COLO668 (cell line): ENCODE measurements around the gene TMEM63B.
"Not testable (repeated sequence)": the region's sequence is repeated elsewhere in the genome, so short reads cannot be mapped to it uniquely, and the experiment has no call there.

Source experiments
- DNase-seq: peaks from one replicate; lab custom pipeline; 2025; ENCODE audit not compliant: unreplicated experiment; lab: John Stamatoyannopoulos, UW

Gene TMEM63B

DNA sequence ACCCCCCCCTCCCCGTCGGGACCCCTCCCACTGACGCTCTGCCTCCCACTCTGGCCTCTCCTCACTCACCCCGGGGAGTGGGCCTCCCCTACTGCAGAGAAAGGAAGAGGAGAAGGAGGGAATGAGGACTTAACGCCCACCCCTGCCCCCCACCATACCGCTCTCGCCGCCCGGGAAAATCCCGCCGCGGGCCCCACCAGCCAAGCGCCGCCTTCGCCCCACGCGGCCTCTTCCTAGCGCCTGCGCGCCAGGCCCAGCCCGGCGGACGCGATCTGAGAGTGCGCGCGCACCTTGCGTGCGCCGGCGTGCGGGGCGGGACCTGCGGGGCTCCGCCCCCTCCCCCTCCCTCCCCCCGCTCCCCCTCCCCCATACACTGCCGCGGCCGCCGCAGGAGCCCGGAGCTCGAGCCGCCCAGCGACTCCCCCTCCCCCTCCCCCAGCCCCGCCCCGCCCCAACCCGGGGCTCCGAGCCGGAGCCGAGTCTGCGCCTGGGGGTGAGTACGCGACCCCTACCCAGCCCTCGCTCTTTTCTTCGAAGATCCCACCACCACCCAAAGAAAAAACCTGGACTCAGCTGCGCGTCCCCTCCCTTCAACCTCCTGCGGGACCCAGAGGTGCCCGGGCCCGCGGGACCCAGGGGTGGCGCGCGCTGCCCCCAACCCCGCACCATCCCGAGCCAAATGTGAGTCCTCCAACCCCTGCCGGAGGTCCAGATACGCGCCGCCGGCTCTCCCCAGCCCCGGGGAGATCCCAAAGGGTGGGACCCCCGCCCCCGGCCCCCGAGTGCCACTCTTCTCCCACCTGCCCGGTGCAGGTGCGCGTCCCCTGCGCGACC, at the start of gene TMEM63B, which contains the start of gene MRPL14:
TSS of gene TMEM63B (plus strand) at position 369 of the 834 bp plus-strand sequence. CDS start 7,031 bp downstream, outside the sequence.
TSS of gene MRPL14 (minus strand) at position 267 of the 834 bp plus-strand sequence. CDS start 10,841 bp downstream, outside the sequence.
- peak; percentile 88 for DNase-seq

DNA sequence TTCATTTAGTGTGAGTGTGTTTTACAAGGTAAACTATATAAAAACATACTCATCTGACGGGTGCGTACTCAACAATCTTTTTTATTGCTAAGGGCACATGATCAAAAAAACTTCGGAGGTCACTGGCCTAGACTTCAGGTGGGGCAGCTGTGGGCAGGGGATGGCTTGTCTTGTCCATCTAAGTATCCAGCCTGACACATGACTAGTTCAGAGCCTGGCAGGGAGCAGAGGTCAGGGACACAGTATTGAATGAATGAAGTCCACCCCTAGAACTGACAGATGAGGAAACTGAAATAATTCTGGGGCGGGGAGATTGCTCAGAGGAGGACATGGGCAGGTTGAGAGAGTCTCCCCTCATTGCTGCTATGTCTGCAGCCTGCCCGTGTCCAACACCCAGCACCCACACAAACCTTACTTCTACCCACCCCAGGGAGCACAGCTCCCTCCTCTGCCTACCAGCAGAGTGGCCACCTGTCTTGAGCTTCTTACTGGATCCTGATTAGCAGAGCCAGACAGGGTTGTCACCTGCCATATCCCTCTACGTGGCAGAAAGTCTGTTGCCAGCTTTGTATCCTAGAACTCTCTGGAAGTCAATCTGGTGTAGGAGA, 49.0 kb upstream of the TMEM63B start:
- DNase-seq = no peak

DNA sequence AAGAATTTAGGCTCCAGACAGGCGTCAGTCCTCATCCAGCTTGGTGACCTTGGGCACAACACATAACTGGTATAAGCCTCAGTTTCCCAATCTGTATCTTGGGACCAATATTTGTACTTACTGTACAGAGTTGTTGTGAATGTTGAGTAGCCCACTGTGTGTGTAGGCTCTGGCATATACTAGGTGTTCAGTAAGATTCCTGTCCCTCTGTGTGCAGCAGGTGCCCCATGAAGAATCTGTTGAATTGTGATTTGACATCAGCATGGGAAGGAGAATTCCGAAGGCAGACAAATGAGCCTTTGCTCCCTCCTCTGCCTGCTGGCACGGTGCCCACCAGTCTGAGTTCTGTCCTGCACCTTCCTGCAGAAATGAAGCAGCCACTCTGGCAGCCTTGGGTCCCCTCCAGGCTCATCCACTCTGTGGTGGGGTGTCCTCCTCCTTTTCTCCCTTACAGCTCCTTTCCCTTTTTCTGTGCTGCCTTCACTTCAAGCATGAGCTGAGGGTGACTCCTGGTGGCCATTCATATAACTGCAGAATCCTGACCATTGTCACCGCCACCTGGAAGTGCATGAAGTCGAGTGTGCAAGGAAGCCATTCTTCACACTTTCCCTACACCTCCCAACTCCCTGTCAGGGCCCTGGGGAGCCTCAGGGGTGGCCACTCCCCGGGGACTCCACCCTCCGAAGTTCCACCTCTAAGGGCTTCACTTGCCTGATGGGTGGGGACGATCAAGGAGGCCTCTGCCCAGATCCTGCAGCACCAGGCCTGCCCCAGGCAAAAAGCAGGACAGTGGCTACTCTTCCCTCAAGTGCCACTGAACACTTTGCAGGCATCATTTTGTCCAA, 48.3 kb upstream of the TMEM63B start:
- DNase-seq = no peak

DNA sequence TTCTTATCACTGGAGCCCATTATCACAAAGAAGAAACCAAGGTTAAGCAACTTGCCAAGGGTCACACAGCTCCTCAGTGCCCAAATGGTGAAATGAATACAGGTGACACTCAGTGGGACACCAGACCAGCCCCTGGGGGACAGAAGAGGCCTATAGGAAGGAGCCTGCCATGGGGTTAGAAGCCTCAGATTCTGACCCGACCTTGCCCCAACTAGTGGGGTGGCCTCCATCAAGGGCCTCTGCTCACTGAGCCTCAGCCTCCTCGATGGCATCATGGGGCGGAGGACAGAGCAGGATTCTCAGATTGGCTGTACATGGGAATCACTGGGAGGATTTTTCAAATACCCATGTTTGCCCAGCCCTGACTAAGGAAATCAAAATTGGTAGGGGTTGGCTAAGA, 47.7 kb upstream of the TMEM63B start:
- no peak for DNase-seq

DNA sequence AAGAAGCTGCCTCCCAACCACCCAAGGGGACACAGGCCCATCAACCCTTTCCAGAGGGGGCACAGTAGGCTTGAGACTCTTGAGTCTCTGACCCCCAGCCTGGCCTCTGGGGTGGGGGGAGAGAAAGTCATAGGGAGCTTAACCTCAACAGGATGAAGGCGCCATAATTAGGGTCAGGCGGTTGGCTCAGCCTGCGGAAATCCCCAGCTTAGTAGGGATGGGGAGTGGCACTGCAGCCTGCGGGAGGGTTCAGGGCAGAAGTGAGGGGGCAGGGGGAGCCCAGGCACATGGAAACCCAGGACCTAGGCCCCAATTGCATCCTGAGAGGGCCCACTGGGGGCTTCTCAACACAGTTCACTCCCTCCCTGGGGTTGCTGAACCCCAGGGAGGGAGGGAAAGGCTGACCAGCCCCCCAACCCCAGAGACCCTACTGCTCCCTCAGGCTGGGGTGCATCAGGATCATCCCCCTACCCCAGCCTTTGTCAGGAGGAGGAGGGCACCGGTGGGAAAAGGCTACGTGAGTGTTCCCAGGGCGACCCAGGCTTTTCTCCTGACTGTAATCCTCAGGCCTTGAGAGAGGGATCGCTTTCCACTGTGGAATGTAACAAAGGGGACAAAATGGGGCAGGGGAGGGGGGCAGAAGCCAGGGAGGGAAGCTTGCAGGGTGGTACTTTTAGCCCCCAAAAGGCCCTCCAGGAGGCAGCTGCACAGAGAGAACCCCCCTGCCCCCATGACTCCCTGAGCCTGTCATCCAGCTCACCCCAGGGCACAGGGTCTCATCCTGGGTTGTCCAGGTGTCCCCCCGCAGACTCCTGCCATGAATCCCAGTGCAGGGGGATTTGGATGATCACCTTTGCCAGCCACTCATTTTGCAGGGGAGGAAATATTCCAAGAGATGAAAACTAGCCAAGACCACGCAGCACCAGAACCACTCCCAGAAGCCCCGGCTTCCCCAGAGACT, 46.5 kb upstream of the TMEM63B start:
- no peak for DNase-seq

DNA sequence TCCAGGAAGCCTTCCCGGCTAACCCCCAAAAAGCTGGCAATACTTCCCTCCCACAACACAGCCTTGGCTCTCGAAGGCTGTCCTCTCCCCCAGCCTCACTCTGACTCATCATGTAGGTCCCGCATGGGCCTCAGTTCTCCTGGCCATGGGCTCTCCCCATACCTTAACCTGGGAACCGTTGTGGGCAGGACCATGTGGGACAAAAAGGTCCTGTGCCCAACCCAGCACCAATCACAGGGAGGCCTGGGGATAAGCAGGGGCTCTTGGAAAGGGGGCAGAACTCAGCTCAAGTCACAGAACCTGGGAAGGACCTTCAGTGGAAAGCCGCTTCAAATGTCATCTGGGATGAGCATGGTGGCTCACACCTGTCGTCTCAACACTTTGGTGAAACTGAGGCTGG, 45.6 kb upstream of the TMEM63B start:
- no peak for DNase-seq

DNA sequence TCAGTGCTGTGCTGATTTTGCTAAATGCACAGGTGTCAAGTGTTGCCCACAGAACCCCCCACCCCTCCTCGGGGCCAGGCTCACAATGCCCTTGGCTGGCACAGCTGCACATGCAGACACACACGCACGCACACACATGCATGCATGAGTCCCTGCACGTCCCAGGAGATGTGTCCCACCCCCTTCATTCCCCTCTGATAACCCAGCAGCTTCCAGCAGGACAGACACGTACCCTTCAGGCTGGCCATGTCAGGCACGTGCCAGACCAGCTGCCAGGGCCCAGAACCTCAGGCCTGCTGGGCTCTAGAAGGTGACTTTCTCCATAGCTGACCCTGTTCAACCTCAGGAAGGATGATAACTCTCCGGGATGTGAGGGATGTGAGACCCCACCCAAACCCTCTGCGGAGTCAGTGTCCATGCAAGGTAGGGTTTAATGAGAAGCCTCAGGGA, 44.5 kb upstream of the TMEM63B start:
- no peak for DNase-seq

DNA sequence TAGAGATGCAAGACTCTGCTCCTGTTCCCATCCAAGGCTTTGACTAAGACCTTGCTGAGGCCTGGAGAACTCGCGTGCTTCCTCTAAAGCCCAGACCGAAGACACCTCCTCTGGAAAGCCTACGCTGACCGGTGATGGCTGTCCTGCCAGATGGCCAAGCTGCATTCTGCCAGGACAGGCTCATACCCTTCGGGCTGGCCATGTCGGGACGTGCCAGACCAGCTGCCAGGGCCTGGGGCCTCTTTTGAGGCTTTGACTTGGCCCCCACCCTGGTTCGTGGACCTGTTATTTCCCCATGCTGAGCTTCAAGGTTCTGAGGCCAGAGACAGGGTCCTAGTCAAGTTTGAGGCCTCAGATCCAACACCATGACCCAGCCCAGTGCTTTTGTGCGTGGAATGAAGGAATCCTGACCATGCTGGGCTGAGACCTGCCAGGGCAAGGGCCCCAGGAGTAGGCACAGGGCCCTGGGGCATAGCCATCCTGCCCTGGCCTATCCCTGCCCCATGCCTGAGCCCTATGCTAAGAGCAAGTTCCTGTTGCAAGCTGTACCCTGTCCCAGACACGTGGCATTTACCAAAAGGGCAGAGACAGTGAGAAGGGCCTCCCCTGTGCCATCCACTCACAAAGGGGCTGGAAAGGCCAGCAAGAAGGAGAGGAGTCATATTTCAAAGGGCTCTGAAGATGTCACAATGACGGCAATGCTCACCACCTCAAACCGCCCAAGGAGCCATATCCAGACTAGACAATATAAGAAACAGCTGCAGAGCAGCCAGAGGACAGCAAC, 42.9 kb upstream of the TMEM63B start:
- DNase-seq = no peak

DNA sequence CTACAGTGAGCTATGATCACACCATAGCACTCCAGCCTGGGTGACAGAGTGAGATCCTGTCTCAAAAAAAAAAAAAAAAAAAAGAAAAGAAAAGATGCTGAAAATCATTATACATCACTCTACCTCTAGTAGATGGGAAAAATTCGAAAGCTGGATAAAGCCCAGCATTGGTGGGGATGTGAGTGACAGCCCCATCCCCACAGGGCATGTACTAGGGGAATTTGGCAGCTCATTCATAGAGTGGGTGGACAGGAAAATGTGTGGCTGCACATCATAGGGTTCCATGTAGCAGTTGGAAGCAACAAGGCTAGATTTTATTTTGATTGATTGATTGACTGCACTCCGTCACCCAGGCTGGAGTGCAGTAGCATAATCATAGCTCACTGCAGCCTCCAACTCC, 42.1 kb upstream of the TMEM63B start:
- no peak for DNase-seq

DNA sequence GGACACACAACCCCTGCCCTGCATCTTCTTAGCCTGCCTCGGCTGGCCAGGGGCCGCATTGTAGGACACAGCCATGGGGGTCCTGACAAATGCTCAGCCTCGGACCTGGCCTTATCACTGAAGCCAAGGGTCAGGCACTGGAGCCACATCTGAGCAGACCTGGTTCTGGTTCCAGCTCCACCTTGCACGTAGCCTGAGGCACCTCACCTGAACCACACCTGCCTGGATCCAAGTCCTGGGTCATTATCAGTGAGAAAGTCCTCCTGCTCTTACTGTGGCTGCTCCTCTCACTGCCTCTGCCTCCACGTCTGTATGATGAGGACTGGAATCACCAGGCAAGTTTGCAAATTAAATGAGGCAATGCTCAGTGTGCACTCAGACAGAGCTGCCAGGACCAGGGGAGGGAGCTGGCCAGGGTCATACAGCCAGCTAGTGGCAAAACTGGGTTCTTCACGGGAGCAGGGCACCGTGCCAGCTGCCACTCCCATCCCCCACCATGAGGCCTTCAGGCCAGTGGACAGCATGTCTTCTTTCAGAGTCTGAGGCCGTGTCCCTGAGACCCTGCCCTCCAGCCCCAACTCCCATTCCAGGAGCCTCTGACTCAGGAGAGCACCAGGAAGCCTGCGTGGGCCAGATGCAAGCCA, 40.3 kb upstream of the TMEM63B start:
- DNase-seq = peak; percentile 17

DNA sequence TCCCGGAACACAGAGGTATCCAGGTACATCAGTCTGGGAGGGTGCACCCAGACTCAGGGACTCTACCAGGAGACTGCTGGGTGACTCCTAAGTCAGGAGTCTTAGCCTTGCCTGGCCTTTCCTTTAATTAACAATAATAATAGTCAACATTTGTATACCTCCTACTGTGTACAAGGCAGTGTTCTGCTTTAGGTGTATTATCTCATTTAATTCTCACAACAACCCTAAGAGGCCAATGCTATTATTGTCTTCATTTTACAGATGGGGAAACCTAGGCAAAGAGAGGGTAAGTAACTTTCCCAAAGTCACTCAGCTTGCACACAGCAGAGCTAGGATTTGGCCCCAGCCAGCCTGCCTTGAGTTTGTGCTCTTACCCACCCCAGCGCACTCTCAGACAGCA, 39.7 kb upstream of the TMEM63B start:
- no peak for DNase-seq

DNA sequence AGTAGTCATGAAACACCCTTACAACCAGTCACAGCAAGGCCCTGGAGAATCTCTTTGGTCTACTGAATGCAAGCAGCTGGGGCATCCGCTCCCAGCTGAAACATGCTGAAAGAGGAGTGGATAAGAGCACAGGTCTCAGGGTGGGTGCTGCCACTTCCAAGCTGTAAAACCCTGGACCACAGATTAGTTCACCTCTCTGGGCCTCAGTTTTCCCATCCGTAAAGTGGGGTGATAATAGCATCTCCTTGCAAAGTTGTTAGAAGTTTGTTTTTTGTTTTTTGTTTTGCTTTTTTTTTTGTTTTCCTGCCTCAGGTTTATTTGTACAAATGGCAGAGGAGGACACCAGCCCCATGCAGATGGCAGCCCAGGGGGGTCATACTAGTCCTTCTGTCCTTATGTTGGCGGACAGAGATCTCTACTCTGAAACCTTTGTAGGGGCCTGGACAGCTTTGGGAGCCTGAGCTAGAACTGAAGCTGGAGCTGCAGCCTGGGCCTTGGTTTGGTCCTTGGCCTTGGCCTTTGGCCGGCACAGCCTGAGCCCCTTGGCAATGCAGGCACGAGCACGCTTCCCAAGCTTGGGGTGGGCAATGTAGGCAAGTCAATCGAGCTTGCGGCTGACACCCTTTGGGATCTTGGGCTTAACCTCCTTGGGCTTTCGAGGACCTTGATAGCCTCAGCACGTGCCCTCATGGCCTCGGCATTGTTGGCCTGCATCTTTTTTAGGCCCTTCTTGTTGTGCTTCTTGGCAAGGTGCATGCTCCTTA, 38.3 kb upstream of the TMEM63B start:
- no peak for DNase-seq

DNA sequence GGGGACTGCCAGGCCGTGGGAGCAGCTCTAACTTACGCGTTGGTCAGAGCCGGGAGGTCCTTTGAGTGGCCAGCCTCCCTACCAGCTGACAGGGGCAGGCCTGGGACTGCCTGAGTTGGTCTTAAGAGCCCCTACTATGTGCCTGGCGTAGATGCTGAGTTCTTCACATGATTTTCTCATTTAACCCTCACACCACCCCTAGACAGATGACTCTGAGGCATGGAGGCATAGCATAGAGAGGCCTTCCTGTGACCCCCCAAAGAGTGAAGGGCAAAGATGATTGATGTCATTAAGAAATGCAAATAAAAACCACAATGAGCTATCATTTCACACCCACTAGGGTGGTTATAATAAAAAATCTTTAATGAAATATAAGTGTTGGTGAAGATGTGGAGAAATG, 36.9 kb upstream of the TMEM63B start:
- no peak for DNase-seq

DNA sequence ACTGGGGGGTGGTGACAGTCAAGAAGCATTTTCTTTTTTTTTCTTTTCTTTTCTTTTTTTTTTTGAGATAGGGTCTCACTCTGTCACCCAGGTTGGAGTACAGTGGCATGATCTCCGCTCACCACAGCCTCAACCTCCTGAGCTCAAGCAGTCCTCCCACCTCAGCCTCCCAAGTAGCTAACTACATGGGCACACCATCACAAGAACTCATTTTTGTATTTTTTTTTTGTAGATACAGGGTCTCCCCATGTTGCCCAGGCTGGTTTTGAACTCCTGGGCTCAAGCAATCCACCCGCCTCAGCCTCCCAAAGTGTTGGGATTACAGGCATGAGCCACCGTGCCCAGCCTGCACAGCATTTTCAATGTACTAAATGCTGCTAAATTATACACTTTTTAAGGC, 36.0 kb upstream of the TMEM63B start:
- DNase-seq = not testable (repeated sequence)

DNA sequence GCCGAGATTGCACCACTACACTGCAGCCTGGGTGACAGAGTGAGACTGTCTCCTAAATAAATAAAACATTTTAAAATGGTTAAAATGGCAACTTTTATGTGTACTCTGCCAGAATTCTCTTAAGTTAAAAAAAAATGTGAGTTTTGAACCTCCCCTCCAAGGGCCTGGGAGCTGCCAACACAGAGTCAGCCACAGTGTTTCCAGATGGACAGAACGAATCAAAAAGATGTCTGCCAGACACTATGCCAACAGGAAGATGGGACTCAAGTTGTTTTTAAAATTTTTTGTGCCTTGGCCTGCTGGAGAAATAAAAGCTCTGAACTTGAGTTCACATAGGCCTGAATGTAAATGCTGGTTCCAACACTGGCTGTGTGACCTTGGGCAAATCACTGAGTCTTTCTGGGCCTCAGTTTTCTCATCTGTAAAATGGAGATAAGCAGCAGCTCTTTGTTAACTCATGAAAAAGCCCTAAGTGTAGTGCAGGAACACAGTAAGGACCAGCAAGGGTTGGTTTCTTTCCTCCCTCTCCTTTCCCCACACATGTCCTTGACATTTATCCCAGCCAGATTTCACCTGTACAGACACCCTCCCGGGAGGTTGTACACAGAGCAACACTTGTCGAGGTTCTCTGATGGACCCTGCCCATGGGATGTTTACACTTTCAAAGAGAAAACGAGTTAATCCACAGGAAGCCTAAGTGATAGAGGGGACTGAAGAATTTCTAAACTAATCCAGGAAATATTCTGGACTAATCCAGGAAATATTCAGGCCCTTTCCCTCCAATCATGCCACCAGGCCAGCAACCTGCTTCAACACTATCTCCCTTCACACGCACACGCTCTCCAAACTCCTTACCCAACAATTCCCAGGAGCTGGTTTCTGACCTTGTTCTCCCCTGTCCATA, 35.1 kb upstream of the TMEM63B start:
- DNase-seq = no peak

DNA sequence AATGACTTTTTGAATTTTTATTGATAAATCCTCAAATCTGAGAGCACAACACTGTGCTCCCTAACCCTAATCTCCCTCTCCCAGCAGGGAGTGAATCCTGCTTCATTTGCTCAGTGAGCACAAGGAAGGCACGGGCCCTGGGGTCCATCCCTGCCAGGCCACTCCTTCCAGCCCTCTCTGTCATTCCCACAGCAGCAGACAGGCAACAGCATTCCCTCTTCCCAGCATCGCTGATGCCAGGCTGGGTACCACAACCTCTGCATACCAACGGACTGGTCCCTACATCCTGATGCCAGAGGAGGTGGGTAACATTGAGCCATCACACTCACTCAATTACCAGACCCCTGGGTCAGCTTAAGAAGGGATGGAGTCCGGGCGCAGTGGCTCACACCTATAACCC, 34.3 kb upstream of the TMEM63B start:
- no peak for DNase-seq

DNA sequence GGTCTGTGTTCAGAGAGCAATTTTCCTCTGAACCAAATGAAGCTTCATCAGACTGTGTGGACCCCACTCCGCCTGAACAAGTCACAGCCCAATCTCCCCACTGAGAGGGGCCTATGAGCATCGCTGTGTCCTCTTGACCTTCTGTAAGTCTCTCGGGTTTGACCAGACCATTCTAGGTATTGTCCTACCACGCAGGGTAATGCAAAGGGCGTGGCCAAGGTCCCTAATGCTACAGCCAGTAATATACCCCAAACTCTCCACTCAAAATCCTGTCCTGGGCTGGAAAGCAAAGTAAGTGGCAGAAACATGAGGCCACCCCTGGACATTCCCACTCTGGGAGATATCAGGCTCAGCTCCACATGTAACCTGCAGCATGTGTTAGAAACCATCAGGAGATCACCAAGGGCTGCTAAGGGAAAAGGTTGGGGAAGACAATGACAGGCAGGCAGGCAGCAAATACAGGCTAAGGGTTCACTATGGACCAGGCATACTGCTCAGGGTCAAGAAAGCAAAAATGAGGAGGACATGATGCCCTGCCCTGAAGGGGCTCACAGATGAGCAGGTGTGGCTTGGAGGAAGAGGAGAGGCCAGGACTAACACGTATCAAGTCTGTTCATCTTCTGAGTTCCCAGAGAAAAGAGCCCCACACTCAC, 33.5 kb upstream of the TMEM63B start:
- DNase-seq = no peak
